Left ventricle myocardium inferior (tissue), 1 donor: ENCODE measurements around the gene PSPN. TPM values are rescaled to one million over a fixed set of nuclear protein-coding genes. Genes with fewer than 3 reads are reported as not detected.
"Not testable (repeated sequence)": the region's sequence is repeated elsewhere in the genome, so short reads cannot be mapped to it uniquely, and the experiment has no call there.

ENCODE experiments used
- DNase-seq: peaks from one replicate; pipeline ENCODE4 v3.0.0-alpha.2; 2020
- H3K27ac ChIP-seq: fragments of 200-600 bp; replicated peaks from 2 replicates; pipeline ENCODE4 v1.8.0; 2021
- H3K27me3 ChIP-seq: fragments of 200-600 bp; 2 replicates; pipeline ENCODE4 v1.8.0; 2021; ENCODE audit warnings: low read depth
- H3K36me3 ChIP-seq: fragments of 200-600 bp; 2 replicates; pipeline ENCODE4 v1.8.0; 2021
- H3K4me1 ChIP-seq: fragments of 200-600 bp; 2 replicates; pipeline ENCODE4 v1.8.0; 2021
- H3K4me3 ChIP-seq: fragments of 200-600 bp; 2 replicates; pipeline ENCODE4 v1.8.0; 2021; ENCODE audit warnings: mild to moderate bottlenecking, moderate library complexity
- H3K9me3 ChIP-seq: fragments of 200-600 bp; replicated peaks from 2 replicates; pipeline ENCODE4 v1.8.0; 2021
- intact Hi-C: fragments of 100-400 bp; cut with micrococcal nuclease; formaldehyde crosslinking; loops from one replicate; pipeline ENCODE4 v1.11.0; 2022
- total RNA-seq: library from RNA; stranded (reverse); fragmentation: NEBNext Ultra II Directional; extraction: Animal tissue kit (Norgen Biotek cat#: 25700); gene quantifications from one replicate; pipeline ENCODE4 v1.2.1, GENCODE V29; 2021
- TF ChIP-seq, protein P1 (sequence below): fragments of 200-600 bp; IDR thresholded peaks from 2 replicates; pipeline ENCODE4 v1.8.0; 2021; ENCODE audit warnings: antibody characterized with exemption, mild to moderate bottlenecking, borderline replicate concordance
- donor health status: DM: no; HTN: yes; CAD: no; lungs with severe emphysema.

PSPN gene
- total RNA-seq, 1 donor from 2014 or later, result 1.2 TPM

DNA sequence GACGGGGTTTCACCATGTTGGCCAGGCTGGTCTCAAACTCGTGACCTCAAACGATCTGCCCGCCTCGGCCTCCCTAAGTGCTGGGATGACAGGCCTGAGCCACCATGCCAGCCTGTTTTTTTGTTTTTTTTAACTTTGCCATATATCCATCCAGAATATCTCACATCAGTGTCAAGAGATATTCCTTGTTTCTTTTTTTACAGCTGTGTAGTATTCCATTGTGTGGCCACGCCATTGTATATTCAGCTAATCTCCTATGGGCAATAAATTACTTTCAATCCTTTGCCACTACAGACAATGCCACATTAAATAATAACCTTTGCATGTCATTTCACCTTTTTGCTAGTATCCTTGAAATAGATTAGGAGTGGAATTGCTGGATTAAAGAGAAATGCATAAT lies 33.6 kb upstream of the PSPN start:
- TF ChIP-seq, protein P1, sequence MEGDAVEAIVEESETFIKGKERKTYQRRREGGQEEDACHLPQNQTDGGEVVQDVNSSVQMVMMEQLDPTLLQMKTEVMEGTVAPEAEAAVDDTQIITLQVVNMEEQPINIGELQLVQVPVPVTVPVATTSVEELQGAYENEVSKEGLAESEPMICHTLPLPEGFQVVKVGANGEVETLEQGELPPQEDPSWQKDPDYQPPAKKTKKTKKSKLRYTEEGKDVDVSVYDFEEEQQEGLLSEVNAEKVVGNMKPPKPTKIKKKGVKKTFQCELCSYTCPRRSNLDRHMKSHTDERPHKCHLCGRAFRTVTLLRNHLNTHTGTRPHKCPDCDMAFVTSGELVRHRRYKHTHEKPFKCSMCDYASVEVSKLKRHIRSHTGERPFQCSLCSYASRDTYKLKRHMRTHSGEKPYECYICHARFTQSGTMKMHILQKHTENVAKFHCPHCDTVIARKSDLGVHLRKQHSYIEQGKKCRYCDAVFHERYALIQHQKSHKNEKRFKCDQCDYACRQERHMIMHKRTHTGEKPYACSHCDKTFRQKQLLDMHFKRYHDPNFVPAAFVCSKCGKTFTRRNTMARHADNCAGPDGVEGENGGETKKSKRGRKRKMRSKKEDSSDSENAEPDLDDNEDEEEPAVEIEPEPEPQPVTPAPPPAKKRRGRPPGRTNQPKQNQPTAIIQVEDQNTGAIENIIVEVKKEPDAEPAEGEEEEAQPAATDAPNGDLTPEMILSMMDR, result no peak
- peaks cover 4% of the 10 kb centered on the region for H3K36me3 ChIP-seq
- no peak overlapping the region for H3K4me3 ChIP-seq
- H3K9me3 ChIP-seq, result no peaks in the 10 kb centered on the region
- intact Hi-C loops, result no loop called here
- no peak overlapping the region for H3K27ac ChIP-seq
- peaks cover 19% of the 10 kb centered on the region for H3K4me1 ChIP-seq
- H3K27me3 ChIP-seq, result no peaks in the 10 kb centered on the region
- DNase-seq, result no peak

DNA sequence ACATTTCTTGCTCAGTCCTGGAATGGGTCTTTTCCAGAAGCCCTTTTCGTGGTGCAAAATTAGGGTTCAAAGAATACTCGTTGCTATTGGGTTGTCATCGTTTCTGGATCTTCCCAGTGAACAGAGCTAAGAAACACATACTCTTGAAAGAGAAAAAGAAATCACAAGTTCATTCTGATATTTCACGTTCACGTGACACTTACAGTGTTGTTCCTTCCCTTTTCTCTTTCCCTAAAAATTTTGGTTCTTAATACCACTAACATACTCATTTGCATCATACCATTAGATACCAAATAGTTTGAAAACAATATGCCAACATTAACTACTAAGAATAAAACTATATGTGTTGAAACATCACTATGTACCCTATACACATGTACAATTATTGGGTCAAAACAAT lies 30.7 kb upstream of the PSPN start:
- intact Hi-C loops, result no loop called here
- Histone ChIP-seq H3K36me3 (no peaks in the 10 kb centered on the region), H3K9me3 (no peaks in the 10 kb centered on the region), H3K27me3 (no peaks in the 10 kb centered on the region), H3K4me1 (no peaks in the 10 kb centered on the region), H3K27ac (no peak overlapping the region), H3K4me3 (no peak overlapping the region)
- TF ChIP-seq, protein P1, result no peak
- no peak for DNase-seq

DNA sequence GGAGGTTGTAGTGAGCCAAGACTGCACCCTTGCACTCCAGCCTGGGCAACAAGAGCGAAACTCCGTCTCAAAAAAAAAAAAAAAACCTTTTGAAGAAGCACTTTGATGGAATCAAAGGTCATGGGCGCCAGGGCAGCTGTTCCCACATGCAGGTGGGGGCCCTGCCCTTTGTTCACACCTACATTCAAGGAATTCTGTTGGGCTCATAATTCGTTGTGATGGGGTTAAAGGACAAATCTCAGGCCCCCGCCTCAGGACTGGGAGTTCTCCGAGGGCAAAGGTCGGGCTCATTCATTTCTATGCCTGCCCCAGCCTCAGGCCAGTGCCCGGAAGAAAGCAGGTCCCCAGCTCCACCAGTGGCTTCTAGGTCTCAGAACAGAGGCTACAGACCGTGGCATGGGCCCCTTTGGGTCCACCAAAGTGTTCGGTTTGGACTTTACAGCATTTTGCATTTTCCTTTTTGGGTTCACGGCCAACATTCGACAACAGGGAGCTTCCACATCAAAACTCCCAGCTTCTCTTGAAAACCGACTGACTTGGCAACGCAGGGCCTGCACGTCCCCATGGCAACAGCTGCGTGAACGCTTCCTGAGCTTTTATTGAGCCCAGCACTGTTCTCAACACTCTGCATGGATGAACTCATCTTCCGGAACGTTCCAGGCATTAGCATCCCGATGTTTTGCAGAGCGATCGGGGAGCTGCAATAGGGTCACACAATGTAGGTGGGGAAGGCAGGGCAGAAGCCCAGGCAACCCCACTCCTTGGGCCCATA lies 27.3 kb upstream of the PSPN start:
- TF ChIP-seq, protein P1, result no peak
- intact Hi-C loops, result no loop called here
- H3K27me3 ChIP-seq, result no peaks in the 10 kb centered on the region
- H3K4me3 ChIP-seq, result no peak overlapping the region
- no peaks in the 10 kb centered on the region for H3K36me3 ChIP-seq
- no peak for DNase-seq
- H3K4me1 ChIP-seq, result no peaks in the 10 kb centered on the region
- H3K9me3 ChIP-seq, result no peaks in the 10 kb centered on the region
- no peak overlapping the region for H3K27ac ChIP-seq

DNA sequence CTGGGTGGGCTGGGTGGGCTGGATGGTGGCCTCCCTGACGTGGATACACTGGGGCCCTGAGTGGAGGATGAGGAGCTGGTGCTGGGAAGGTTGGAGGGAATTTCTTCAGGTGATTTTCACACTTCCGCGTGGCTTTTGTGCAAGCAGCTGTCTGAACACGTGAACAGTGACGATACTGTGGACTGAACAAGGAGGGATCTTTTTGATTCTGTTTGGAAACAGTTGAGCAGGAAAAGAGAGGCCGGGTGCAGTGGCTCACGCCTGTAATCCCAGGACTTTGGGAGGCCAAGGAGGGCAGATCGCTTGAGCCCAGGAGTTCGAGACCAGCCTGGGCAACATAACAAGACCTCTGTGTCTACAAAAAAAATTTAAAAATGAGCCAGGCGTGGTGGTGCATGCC lies 26.3 kb upstream of the PSPN start:
- no peak for DNase-seq
- no peaks in the 10 kb centered on the region for H3K9me3 ChIP-seq
- no peaks in the 10 kb centered on the region for H3K36me3 ChIP-seq
- intact Hi-C loops, result no loop called here
- H3K27ac ChIP-seq, result no peak overlapping the region
- H3K27me3 ChIP-seq, result no peaks in the 10 kb centered on the region
- TF ChIP-seq, protein P1, result no peak
- H3K4me3 ChIP-seq, result no peak overlapping the region
- no peaks in the 10 kb centered on the region for H3K4me1 ChIP-seq

DNA sequence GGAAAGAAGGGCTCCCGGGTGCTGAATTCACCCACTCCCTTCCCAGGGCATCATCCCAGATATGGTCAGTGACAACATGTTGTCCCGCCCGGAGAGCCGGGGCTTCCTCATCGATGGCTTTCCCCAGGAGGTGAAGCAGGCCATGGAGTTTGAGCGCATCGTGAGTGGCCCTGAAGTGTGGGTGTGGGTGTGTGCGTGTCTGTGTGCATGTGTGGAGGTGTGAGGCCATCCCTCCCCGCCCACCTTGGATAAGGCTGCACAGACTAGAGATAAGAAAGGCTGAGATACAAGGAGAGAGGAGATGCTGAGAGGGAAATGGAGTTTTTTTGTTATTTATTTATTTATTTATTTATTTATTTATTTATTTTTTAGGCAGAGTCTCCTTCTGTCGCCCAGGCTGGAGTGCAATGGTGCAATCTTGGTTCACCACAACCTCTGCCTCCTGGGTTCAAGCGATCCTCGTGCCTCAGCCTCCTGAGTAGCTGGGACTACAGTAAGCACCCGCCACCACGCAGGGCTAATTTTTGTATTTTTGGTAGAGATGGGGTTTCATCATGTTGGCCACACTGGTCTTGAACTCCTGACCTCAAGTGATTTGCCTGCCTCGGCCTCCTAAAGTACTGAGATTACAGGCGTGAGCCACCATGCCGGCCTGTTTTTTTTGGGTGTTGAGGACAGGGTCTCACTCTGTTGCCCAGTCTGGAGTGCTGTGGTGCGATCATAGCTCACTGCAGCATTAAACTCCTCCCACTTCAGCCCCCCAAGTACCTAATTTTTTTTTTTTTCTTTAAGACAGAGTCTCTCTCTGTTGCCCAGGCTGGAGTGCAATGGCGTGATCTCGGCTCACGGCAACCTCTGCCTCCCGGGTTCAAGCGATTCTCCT lies 24.6 kb upstream of the PSPN start:
- H3K9me3 ChIP-seq, result not testable (repeated sequence)

DNA sequence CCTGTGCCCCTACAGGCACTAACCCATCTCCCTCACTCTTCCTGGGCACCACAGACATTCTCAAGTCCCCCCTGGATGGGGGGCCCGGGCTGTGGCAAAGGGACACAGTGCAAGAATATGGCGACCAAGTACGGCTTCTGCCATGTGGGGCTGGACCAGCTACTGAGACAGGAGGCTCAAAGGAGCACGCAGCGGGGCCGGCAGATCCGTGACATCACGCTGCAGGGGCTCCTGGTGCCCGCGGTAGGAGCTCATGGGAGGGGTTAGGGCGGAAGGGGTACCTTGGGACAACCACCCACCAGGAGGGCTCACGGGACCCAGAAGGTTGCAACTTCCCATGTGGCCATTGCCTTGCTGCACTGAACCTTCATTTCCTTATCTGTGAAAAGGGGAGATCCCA lies 20.6 kb upstream of the PSPN start:
- intact Hi-C loops, result no loop called here
- H3K27me3 ChIP-seq, result no peaks in the 10 kb centered on the region
- no peak overlapping the region for H3K27ac ChIP-seq
- H3K4me3 ChIP-seq, result no peak overlapping the region
- H3K9me3 ChIP-seq, result no peaks in the 10 kb centered on the region
- H3K4me1 ChIP-seq, result peaks cover 24% of the 10 kb centered on the region
- peaks cover 5% of the 10 kb centered on the region for H3K36me3 ChIP-seq
- DNase-seq, result no peak
- TF ChIP-seq, protein P1, result no peak

More for the DNA sequence above, 24.6 kb upstream of the PSPN start:
- DNase-seq, H3K4me3 ChIP-seq, H3K36me3 ChIP-seq, H3K27ac ChIP-seq, H3K4me1 ChIP-seq, H3K27me3 ChIP-seq, intact Hi-C loops: not testable (repeated sequence)
